ENCODE results near the gene MTA1.

The MTA1 gene

GRCh38 chr14:105411017-105411941 lies 8.3 kb upstream of the MTA1 start:
- peak; percentile 23 for DNase-seq

GRCh38 chr14:105411985-105412770 lies 7.4 kb upstream of the MTA1 start:
- no peak for DNase-seq

DNA sequence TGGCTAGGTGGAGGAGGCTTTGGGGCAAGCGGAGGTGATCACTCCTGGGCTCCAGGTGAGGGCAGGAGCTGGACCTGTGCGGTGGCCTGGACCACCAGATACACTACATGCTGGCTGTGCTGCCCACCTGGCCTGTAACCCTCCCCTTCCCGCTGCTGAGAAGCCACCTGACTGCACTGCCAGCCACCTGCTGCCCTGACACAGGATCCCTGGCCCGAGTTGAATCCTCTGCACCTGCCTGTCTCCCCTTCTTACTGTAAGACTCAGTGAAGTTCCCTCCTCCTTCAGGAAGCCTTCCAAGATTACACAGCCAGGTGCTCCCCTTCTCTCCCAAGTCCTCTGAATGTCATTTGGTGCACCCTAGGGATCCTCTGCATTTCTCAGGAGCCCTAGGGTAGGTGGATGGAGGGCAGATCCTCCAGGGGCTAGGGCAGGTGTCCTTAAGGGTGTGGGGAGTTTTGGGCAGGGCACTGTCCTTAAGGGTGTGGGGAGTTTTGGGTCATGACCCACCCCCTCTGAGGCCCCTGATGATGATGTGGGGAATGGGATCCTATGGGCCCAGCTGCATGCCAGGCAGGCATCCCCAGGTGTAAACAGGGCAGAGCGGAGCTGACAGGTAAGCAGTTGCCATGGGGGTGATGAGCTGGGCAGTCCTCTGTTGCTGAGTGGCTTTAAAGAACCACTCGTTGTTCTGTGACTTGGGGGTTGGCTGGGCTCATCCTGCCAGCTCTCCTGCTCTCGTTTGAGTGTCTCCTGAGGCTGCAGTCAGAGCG lies 6.7 kb upstream of the MTA1 start:
- peak; percentile 64 for DNase-seq

DNA sequence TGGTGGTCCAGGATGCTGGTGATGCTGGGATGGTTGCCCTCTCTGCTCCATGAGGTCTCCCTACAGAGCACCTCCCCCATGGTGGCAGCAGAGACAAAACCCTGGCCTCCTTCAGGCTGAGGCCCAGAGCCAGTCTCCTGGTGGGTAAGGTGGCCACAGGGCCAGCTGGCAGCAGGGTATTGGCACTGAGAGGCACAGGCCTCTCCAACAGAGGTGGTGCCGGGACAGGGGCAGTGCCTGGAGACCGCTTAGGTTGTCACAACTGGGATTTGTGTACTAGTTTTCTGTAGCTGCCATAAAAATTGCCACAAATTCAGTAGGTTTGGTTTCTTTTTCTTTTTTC lies 6.1 kb upstream of the MTA1 start:
- DNase-seq: no peak

- DNase-seq: peak; percentile 75
Observed at GRCh38 chr14:105414456-105415371, 4.9 kb upstream of the MTA1 start.

GRCh38 chr14:105415481-105416428 lies 3.9 kb upstream of the MTA1 start:
- no peak for DNase-seq

GRCh38 chr14:105416671-105417070 lies 3.0 kb upstream of the MTA1 start:
- DNase-seq: no peak

DNA sequence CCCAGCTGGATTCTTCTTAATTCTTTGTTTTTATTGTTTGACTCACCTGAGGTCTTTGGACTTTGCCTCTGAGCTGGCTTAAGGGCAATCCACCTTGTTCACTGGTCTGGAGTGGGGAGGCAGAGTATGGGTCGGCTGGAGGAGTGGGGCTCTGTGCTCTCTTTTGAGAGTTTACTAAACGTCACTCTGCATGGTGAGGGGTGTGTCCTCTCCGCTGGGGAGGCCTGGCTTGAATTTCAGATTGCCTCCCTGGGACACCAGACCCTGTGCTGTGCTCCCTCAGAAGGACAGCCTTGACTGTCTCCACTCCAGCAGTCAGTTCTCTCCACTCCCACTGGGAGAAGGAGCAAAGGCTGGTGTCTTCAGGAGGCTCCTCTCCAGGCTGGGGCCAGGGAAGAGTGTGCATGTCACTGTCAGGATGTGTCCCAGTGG lies 1.9 kb upstream of the MTA1 start:
- no peak for DNase-seq

DNA sequence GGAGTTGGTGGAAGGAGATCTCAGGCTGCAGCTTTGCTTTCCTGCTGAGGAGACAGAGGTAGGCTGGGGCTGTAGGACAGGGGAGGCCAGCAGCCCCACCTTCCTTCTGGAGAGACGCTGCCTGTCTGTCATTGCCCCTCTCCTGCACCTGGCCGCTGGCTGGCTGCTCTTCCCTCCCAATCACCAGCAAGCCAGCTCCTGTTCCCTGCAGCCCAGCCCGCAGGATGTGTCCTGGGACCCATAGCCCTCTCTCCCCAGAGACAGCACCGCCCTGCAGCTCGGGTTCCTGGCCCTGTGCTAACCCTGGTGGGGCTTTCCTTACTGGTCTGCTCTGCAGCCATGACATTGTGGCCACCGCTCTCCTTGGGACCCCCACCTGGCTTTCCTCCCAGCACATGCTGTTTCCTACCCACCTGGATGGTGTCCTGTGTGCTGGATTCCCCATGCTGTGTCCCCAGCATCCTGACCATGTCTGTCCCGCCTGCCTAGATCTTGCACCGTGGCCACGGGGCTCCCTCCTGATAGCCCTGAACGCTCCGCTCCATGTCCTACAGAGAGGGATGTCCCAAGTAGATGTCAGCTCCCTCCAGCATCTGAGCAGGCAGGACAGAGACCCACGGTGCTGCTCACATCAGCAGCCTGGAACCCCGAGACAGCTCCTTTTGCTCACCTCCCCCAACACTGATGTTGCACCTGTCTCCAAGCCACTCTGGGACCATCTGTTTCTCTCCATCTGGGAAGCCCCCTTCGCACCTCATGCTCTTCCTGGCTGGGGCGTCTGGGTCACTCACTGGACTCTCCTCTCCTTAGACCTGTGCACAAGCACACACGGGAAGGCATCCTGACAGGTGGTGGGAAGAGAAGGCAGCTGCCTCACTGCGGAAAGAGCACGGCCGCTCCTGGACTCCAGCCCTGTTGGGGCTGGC lies 1.1 kb upstream of the MTA1 start:
- peak; percentile 69 for DNase-seq

DNA sequence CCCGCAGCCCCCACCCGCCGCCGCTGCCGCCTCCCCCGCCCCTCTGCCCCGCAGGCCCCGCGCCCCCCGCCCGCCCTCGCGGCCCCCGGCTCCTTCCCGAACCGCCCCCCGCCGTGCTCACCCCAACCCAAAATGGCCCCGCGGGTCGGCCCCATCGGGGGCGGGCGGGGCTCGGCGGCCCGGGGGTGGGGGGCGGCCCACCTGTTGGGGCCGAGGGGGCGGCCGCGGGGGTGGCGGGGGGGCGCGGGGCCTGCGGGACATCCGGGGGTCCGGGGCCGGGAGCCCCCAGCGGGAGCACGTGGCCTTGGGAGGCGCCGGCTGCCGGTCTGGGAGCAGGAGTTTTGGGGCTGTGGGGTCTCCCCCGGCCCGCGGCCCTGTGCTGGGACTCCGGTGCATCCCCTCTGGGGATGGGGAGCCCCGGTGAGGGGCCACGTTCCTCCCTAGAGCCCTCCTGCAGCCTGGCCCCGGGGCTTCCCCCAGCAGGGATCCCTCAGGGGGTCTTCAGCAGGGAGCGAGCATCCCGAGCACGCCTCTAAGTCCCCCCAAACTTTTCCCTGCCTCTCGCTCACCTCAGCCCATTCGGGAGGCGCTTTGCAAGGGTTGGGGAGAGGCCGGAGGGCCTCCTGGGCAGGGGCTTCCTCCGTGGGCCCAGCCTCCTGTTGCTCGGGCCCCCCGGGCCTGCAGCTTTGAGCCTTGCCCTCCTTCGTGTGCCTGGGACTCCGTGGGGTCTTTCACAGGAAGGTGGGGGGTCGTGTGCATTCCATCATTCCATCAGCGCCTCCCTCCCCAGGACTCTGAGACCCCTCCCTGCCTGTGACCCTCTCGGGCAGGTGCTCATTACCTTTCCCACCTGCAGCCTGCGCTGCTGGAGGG lies 710 bp downstream of the MTA1 start:
- no peak for DNase-seq

GRCh38 chr14:105420974-105421674 lies 1.5 kb downstream of the MTA1 start:
- no peak for DNase-seq

- DNase-seq: no peak
Observed at GRCh38 chr14:105421723-105422615, 2.3 kb downstream of the MTA1 start.

DNA sequence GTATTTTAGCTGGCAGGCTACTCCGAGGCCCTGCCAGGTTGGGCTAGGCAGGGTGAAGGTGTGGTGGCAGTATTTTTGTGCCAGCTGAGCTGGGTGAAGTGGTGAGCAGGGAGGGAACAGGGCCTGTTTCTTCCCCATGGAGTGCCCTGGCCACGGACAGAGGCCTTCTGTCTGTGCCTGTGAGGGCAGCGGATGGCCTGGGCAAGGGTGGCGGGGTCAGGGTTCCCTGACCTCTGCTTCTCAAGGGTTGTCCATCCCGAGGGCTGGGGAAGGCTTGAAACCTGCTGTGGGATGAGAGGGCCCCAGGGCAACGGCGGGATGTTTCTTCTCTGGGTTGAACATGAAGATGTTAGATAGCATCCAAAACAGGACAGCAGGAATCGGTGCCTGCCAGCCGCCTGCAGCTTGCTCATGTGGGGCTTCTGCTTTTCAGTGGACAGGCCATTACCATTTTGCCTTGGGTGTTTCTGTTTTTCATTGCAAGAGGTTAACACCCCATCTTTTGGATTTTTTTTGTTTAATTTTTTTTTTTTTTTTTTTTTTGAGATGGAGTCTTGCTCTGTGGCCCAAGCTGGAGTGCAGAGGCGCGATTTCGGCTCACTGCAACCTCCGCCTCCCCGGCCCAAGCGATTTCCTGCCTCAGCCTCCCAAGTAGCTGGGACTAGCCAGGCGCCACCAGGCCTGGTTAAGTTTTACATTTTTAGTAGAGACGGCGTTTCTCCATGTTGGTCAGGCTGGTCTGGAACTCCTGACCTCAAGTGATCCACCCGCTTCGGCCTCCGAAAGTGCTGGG lies 3.3 kb downstream of the MTA1 start:
- no peak for DNase-seq

- no peak for DNase-seq
Observed at GRCh38 chr14:105423488-105424195, 4.0 kb downstream of the MTA1 start.

GRCh38 chr14:105424861-105425260 lies 5.2 kb downstream of the MTA1 start:
- DNase-seq: no peak
